ENCODE data around the gene TESPA1. TPM values are rescaled to one million over a fixed set of nuclear protein-coding genes. Genes with fewer than 3 reads are reported as not detected.

TESPA1 gene
- total RNA-seq, 1 donor from 2014 or later = 186 TPM

GRCh38 chr12:54977857-54978256 is 6.7 kb downstream of the TESPA1 start:
- DNase-seq (ENCODE audit: low spot score) = no peak
- peak overlapping the region; percentile 77 for H3K27ac Mint-ChIP-seq
- H3K36me3 Mint-ChIP-seq (ENCODE audit: low read depth) = peaks cover 98% of the 10 kb centered on the region
- H3K9me3 Mint-ChIP-seq = no peaks in the 10 kb centered on the region
- peak overlapping the region; percentile 92 for H3K4me3 Mint-ChIP-seq (ENCODE audit: low read depth)
- peaks cover 77% of the 10 kb centered on the region for H3K4me1 Mint-ChIP-seq (ENCODE audit: low read depth)
- intact Hi-C loops (cut with micrococcal nuclease) = loop anchor here (5.0 kb wide), 1 partner anchor 116 kb away; no protein-coding TSS in a partner anchor
- no peaks in the 10 kb centered on the region for H3K27me3 Mint-ChIP-seq (ENCODE audit: low read depth)

- DNase-seq (ENCODE audit: low spot score) = no peak
- H3K4me3 Mint-ChIP-seq (ENCODE audit: low read depth) = peak overlapping the region; percentile 92
- intact Hi-C loops (cut with micrococcal nuclease) = loop anchor here (5.0 kb wide), 1 partner anchor 115 kb away; no protein-coding TSS in a partner anchor
- no peaks in the 10 kb centered on the region for H3K9me3 Mint-ChIP-seq
- no peaks in the 10 kb centered on the region for H3K27me3 Mint-ChIP-seq (ENCODE audit: low read depth)
- peaks cover 98% of the 10 kb centered on the region for H3K36me3 Mint-ChIP-seq (ENCODE audit: low read depth)
- H3K27ac Mint-ChIP-seq = peak overlapping the region; percentile 77
- H3K4me1 Mint-ChIP-seq (ENCODE audit: low read depth) = peaks cover 79% of the 10 kb centered on the region
These were observed 7.4 kb downstream of the TESPA1 start for GRCh38 chr12:54977155-54977554.

GRCh38 chr12:54975875-54976274 is 8.7 kb downstream of the TESPA1 start:
- no peak for DNase-seq (ENCODE audit: low spot score)

GRCh38 chr12:54975272-54975671 is 9.3 kb downstream of the TESPA1 start:
- Mint-ChIP-seq H3K27me3 (ENCODE audit: low read depth) (no peaks in the 10 kb centered on the region), H3K4me1 (ENCODE audit: low read depth) (peaks cover 88% of the 10 kb centered on the region), H3K9me3 (no peaks in the 10 kb centered on the region), H3K4me3 (ENCODE audit: low read depth) (peak overlapping the region; percentile 60), H3K36me3 (ENCODE audit: low read depth) (peaks cover 96% of the 10 kb centered on the region), H3K27ac (peak overlapping the region; percentile 78)
- intact Hi-C loops (cut with micrococcal nuclease) = loop anchor here (5.0 kb wide), 1 partner anchor 113 kb away; no protein-coding TSS in a partner anchor
- no peak for DNase-seq (ENCODE audit: low spot score)

More at GRCh38 chr12:54975875-54976274, 8.7 kb downstream of the TESPA1 start:
- Mint-ChIP-seq H3K9me3 (no peaks in the 10 kb centered on the region), H3K4me3 (ENCODE audit: low read depth) (peak overlapping the region; percentile 92), H3K27ac (peak overlapping the region; percentile 82), H3K4me1 (ENCODE audit: low read depth) (peaks cover 84% of the 10 kb centered on the region), H3K36me3 (ENCODE audit: low read depth) (peaks cover 96% of the 10 kb centered on the region), H3K27me3 (ENCODE audit: low read depth) (no peaks in the 10 kb centered on the region)
- intact Hi-C loops (cut with micrococcal nuclease) = loop anchor here (5.0 kb wide), 1 partner anchor 114 kb away; no protein-coding TSS in a partner anchor

- H3K9me3 Mint-ChIP-seq = no peaks in the 10 kb centered on the region
- H3K36me3 Mint-ChIP-seq (ENCODE audit: low read depth) = peaks cover 93% of the 10 kb centered on the region
- H3K4me1 Mint-ChIP-seq (ENCODE audit: low read depth) = peaks cover 85% of the 10 kb centered on the region
- peak overlapping the region; percentile 34 for H3K4me3 Mint-ChIP-seq (ENCODE audit: low read depth)
- intact Hi-C loops (cut with micrococcal nuclease) = no loop called here
- H3K27ac Mint-ChIP-seq = peak overlapping the region; percentile 79
- no peak for DNase-seq (ENCODE audit: low spot score)
- H3K27me3 Mint-ChIP-seq (ENCODE audit: low read depth) = no peaks in the 10 kb centered on the region
These were observed 10.3 kb downstream of the TESPA1 start for GRCh38 chr12:54974279-54974678.

GRCh38 chr12:54973556-54973955 is 11.0 kb downstream of the TESPA1 start:
- Mint-ChIP-seq H3K4me1 (ENCODE audit: low read depth) (peaks cover 81% of the 10 kb centered on the region), H3K27ac (peak overlapping the region; percentile 64), H3K9me3 (no peaks in the 10 kb centered on the region), H3K36me3 (ENCODE audit: low read depth) (peaks cover 88% of the 10 kb centered on the region), H3K27me3 (ENCODE audit: low read depth) (no peaks in the 10 kb centered on the region), H3K4me3 (ENCODE audit: low read depth) (no peak overlapping the region)
- intact Hi-C loops (cut with micrococcal nuclease) = no loop called here
- no peak for DNase-seq (ENCODE audit: low spot score)

GRCh38 chr12:54970741-54971140 is 13.8 kb downstream of the TESPA1 start:
- H3K27me3 Mint-ChIP-seq (ENCODE audit: low read depth) = no peaks in the 10 kb centered on the region
- no peaks in the 10 kb centered on the region for H3K9me3 Mint-ChIP-seq
- H3K4me3 Mint-ChIP-seq (ENCODE audit: low read depth) = no peak overlapping the region
- peaks cover 90% of the 10 kb centered on the region for H3K36me3 Mint-ChIP-seq (ENCODE audit: low read depth)
- peak overlapping the region; percentile 38 for H3K27ac Mint-ChIP-seq
- H3K4me1 Mint-ChIP-seq (ENCODE audit: low read depth) = peaks cover 85% of the 10 kb centered on the region
- intact Hi-C loops (cut with micrococcal nuclease) = no loop called here
- no peak for DNase-seq (ENCODE audit: low spot score)

GRCh38 chr12:54968181-54968730 is 16.3 kb downstream of the TESPA1 start:
- Mint-ChIP-seq H3K36me3 (ENCODE audit: low read depth) (peaks cover 90% of the 10 kb centered on the region), H3K27ac (peak overlapping the region; percentile 74), H3K9me3 (no peaks in the 10 kb centered on the region), H3K4me3 (ENCODE audit: low read depth) (peak overlapping the region; percentile 64), H3K4me1 (ENCODE audit: low read depth) (peaks cover 79% of the 10 kb centered on the region), H3K27me3 (ENCODE audit: low read depth) (no peaks in the 10 kb centered on the region)
- DNase-seq (ENCODE audit: low spot score) = no peak
- intact Hi-C loops (cut with micrococcal nuclease) = no loop called here

GRCh38 chr12:54967461-54967860 is 17.1 kb downstream of the TESPA1 start:
- Mint-ChIP-seq H3K4me3 (ENCODE audit: low read depth) (peak overlapping the region; percentile 64), H3K27me3 (ENCODE audit: low read depth) (no peaks in the 10 kb centered on the region), H3K4me1 (ENCODE audit: low read depth) (peaks cover 78% of the 10 kb centered on the region), H3K9me3 (no peaks in the 10 kb centered on the region), H3K27ac (peak overlapping the region; percentile 74), H3K36me3 (ENCODE audit: low read depth) (peaks cover 90% of the 10 kb centered on the region)
- no peak for DNase-seq (ENCODE audit: low spot score)
- intact Hi-C loops (cut with micrococcal nuclease) = no loop called here

GRCh38 chr12:54961190-54961589 is 23.4 kb downstream of the TESPA1 start:
- H3K4me1 Mint-ChIP-seq (ENCODE audit: low read depth) = peaks cover 83% of the 10 kb centered on the region
- DNase-seq (ENCODE audit: low spot score) = no peak
- H3K27ac Mint-ChIP-seq = peak overlapping the region; percentile 84
- H3K4me3 Mint-ChIP-seq (ENCODE audit: low read depth) = no peak overlapping the region
- no peaks in the 10 kb centered on the region for H3K9me3 Mint-ChIP-seq
- H3K36me3 Mint-ChIP-seq (ENCODE audit: low read depth) = peaks cover 61% of the 10 kb centered on the region
- intact Hi-C loops (cut with micrococcal nuclease) = no loop called here
- H3K27me3 Mint-ChIP-seq (ENCODE audit: low read depth) = no peaks in the 10 kb centered on the region

- Mint-ChIP-seq H3K4me1 (ENCODE audit: low read depth) (peaks cover 82% of the 10 kb centered on the region), H3K27ac (peak overlapping the region; percentile 86), H3K27me3 (ENCODE audit: low read depth) (no peaks in the 10 kb centered on the region), H3K9me3 (no peaks in the 10 kb centered on the region), H3K36me3 (ENCODE audit: low read depth) (peaks cover 44% of the 10 kb centered on the region), H3K4me3 (ENCODE audit: low read depth) (peak overlapping the region; percentile 37)
- no peak for DNase-seq (ENCODE audit: low spot score)
- intact Hi-C loops (cut with micrococcal nuclease) = loop anchor here (2.0 to 5.0 kb wide), 2 partner anchors 21 to 33 kb away; no protein-coding TSS in a partner anchor
These were observed 25.1 kb downstream of the TESPA1 start for GRCh38 chr12:54959291-54960018.

- intact Hi-C loops (cut with micrococcal nuclease) = loop anchor here (1.0 to 5.0 kb wide), 4 partner anchors 23 to 209 kb away; partner anchors contain the start of gene MUCL1
- no peaks in the 10 kb centered on the region for H3K27me3 Mint-ChIP-seq (ENCODE audit: low read depth)
- H3K4me3 Mint-ChIP-seq (ENCODE audit: low read depth) = peak overlapping the region; percentile 46
- DNase-seq (ENCODE audit: low spot score) = no peak
- peaks cover 80% of the 10 kb centered on the region for H3K4me1 Mint-ChIP-seq (ENCODE audit: low read depth)
- H3K36me3 Mint-ChIP-seq (ENCODE audit: low read depth) = peaks cover 31% of the 10 kb centered on the region
- H3K27ac Mint-ChIP-seq = peak overlapping the region; percentile 86
- H3K9me3 Mint-ChIP-seq = peaks cover 6% of the 10 kb centered on the region
These were observed 26.4 kb downstream of the TESPA1 start for GRCh38 chr12:54958048-54958658.

All from activated T-helper 2 cell treated with anti-CD3 and anti-CD28 coated beads, Interferon-gamma antibody, Interleukin-2, Interleukin-4, amounts not matched to agents 10 μg/mL and 5 μg/mL and 100 μg/mL, durations not matched to agents 14 hours and 24 hours and 36 hours (primary cell).